Smooth muscle cell (in vitro differentiated cells): ENCODE measurements around the gene NTNG2. TPM values are rescaled to one million over a fixed set of nuclear protein-coding genes. Genes with fewer than 3 reads are reported as not detected.

Source experiments
- DNase-seq: peaks from one replicate; lab custom pipeline; 2025; ENCODE audit not compliant: unreplicated experiment; lab: John Stamatoyannopoulos, UW
- H2AFZ ChIP-seq: fragments of 200-600 bp; sonication (generic); 2 replicates; pipeline ENCODE4 v1.6.0; 2016; ENCODE audit warnings: antibody characterized with exemption, low read depth, mild to moderate bottlenecking
- H3F3A ChIP-seq: fragments of 200-600 bp; sonication (generic); 2 replicates; pipeline ENCODE4 v1.6.0; 2017; ENCODE audit warnings: antibody characterized with exemption, low read depth
- H3K27ac ChIP-seq: fragments of 200-600 bp; sonication (generic); 2 replicates; pipeline ENCODE4 v1.5.1; 2016; ENCODE audit warnings: low read depth, mild to moderate bottlenecking
- H3K27me3 ChIP-seq: fragments of 200-600 bp; sonication (generic); 2 replicates; pipeline ENCODE4 v1.6.1; 2016; ENCODE audit warnings: low read depth, mild to moderate bottlenecking
- H3K36me3 ChIP-seq: fragments of 200-600 bp; sonication (generic); 2 replicates; pipeline ENCODE4 v1.5.1; 2016; ENCODE audit warnings: low read depth
- H3K4me1 ChIP-seq: fragments of 200-600 bp; sonication (generic); 2 replicates; pipeline ENCODE4 v1.5.1; 2016; ENCODE audit warnings: low read depth
- H3K4me2 ChIP-seq: fragments of 200-600 bp; sonication (generic); 2 replicates; pipeline ENCODE4 v1.6.0; 2016; ENCODE audit warnings: mild to moderate bottlenecking
- H3K4me3 ChIP-seq: fragments of 200-600 bp; sonication (generic); 2 replicates; pipeline ENCODE4 v1.5.1; 2016; ENCODE audit warnings: mild to moderate bottlenecking
- H3K79me2 ChIP-seq: fragments of 200-600 bp; sonication (generic); 2 replicates; pipeline ENCODE4 v1.6.0; 2016; ENCODE audit warnings: low read depth, mild to moderate bottlenecking
- H3K9ac ChIP-seq: fragments of 200-600 bp; sonication (generic); 2 replicates; pipeline ENCODE4 v1.6.0; 2016; ENCODE audit warnings: low read depth
- H3K9me3 ChIP-seq: fragments of 200-600 bp; sonication (generic); replicated peaks from 2 replicates; pipeline ENCODE4 v1.5.1; 2016; ENCODE audit warnings: low read depth
- H4K20me1 ChIP-seq: fragments of 200-600 bp; sonication (generic); 2 replicates; pipeline ENCODE4 v1.6.0; 2016; ENCODE audit warnings: low read depth
- WGBS: methylation state at CpG from one replicate; pipeline ENCODE4 v1.1.7; 2016; ENCODE audit warnings: low lambda C conversion rate; 5-methylcytosine and 5-hydroxymethylcytosine counted together
- polyA plus RNA-seq: library from polyadenylated mRNA; unstranded; fragments of >200 nt; fragmentation: Nextera tagmentation; extraction: Ambion mirVana; gene quantifications from 2 replicates; pipeline ENCODE4 v1.2.1, GENCODE V29; 2016
- total RNA-seq: library from RNA; depleted of rRNA; stranded (reverse); fragments of >200 nt; gene quantifications from 2 replicates; pipeline ENCODE4 v1.2.3, GENCODE V29; 2014
- TF ChIP-seq, protein P1 (sequence below): fragments of 200-600 bp; sonication (generic); IDR thresholded peaks from 2 replicates; pipeline ENCODE4 v1.5.1; 2017; ENCODE audit warnings: borderline replicate concordance, mild to moderate bottlenecking, antibody characterized with exemption; ENCODE audit not compliant: insufficient read depth, poor library complexity, severe bottlenecking

NTNG2 gene
- total and polyA plus RNA-seq, 2 experiments from 2014 or later, result 0.36 to 1.0 TPM

DNA sequence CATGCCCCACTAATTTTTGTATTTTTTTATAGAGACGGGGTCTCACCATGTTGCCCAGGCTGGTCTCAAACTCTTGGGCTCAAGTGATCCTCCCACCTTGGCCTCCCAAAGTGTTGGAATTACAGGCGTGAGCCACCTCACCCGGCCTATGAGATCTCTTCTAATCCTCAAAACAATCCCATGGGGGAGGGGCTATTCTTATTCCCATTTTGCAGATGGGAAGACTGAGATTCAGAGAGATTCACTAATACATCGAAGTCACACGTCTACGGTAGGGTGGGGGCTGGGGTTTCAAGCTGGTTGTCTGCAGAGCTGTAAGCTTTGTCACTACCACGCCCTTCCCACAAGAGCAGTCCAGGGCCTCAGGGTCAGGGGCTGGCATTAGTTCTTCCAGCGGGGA lies 14.0 kb upstream of the NTNG2 start:
- Histone ChIP-seq H3K79me2 (no peaks in the 10 kb centered on the region), H3K4me2 (no peak overlapping the region), H3K4me3 (no peak overlapping the region), H3K36me3 (no peaks in the 10 kb centered on the region), H3K9me3 (no peaks in the 10 kb centered on the region), H3K27me3 (peaks cover 41% of the 10 kb centered on the region), H4K20me1 (no peaks in the 10 kb centered on the region), H3K9ac (no peak overlapping the region), H3K27ac (no peak overlapping the region), H2AFZ (no peak overlapping the region), H3K4me1 (no peaks in the 10 kb centered on the region), H3F3A (no peaks in the 10 kb centered on the region)
- WGBS, result 89% methylated on average over 8 of the region's 8 CpGs
- TF ChIP-seq, protein P1, sequence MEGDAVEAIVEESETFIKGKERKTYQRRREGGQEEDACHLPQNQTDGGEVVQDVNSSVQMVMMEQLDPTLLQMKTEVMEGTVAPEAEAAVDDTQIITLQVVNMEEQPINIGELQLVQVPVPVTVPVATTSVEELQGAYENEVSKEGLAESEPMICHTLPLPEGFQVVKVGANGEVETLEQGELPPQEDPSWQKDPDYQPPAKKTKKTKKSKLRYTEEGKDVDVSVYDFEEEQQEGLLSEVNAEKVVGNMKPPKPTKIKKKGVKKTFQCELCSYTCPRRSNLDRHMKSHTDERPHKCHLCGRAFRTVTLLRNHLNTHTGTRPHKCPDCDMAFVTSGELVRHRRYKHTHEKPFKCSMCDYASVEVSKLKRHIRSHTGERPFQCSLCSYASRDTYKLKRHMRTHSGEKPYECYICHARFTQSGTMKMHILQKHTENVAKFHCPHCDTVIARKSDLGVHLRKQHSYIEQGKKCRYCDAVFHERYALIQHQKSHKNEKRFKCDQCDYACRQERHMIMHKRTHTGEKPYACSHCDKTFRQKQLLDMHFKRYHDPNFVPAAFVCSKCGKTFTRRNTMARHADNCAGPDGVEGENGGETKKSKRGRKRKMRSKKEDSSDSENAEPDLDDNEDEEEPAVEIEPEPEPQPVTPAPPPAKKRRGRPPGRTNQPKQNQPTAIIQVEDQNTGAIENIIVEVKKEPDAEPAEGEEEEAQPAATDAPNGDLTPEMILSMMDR, result no peak
- DNase-seq, result no peak

DNA sequence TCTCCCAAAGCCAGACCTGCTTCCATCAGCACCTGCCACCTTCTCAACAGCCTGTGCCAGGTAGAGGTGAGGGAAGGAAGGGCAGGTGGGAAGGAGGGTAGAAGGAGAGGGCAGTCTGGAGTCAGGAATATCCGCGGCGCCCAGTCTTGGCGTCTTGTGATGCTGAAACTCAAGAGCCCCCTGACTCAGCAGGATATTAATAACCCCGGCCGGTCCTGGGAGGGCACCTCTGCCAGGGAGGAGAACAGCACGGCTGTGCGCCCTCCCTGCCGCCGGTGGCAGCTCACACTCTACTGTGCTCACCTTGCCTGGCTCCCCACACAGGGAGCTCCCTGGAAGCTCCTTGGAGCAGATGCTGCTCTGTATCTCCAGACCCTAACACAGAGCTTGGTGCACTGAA lies 11.6 kb upstream of the NTNG2 start:
- Histone ChIP-seq H3K9ac (no peak overlapping the region), H4K20me1 (no peaks in the 10 kb centered on the region), H3F3A (no peaks in the 10 kb centered on the region), H2AFZ (no peak overlapping the region), H3K9me3 (no peaks in the 10 kb centered on the region), H3K27ac (no peak overlapping the region), H3K79me2 (no peaks in the 10 kb centered on the region), H3K4me2 (no peak overlapping the region), H3K27me3 (peaks cover 37% of the 10 kb centered on the region), H3K4me3 (no peak overlapping the region), H3K4me1 (no peaks in the 10 kb centered on the region), H3K36me3 (no peaks in the 10 kb centered on the region)
- TF ChIP-seq, protein P1, result no peak
- WGBS, result 83% methylated on average over 10 of the region's 10 CpGs
- DNase-seq, result no peak

DNA sequence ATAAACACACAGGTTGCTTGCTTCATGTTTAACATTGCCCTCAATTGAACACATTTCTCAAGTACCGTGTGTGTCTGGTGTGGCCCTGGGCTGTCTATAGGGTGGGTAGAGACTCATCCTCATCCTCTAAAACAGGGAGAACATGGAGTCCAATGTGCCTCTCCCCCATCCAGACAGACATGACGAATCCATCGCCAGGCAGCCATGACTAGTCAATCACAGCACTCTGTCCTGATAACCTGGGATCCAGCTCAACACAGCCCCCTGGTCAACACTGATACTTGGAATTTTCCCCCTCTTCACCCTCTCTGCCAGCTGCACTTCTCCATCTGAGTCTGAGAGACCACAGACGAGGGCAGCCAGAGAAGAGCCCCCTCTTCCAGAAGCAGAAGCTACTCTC lies 10.7 kb upstream of the NTNG2 start:
- no peak overlapping the region for H3K4me2 ChIP-seq
- no peak for DNase-seq
- WGBS, result 89% methylated on average over 4 of the region's 4 CpGs
- H3K4me1 ChIP-seq, result no peaks in the 10 kb centered on the region
- no peaks in the 10 kb centered on the region for H3F3A ChIP-seq
- H4K20me1 ChIP-seq, result no peaks in the 10 kb centered on the region
- no peak overlapping the region for H3K4me3 ChIP-seq
- TF ChIP-seq, protein P1, result no peak
- no peak overlapping the region for H3K27ac ChIP-seq
- no peak overlapping the region for H3K9ac ChIP-seq
- no peaks in the 10 kb centered on the region for H3K79me2 ChIP-seq
- no peak overlapping the region for H2AFZ ChIP-seq
- no peaks in the 10 kb centered on the region for H3K9me3 ChIP-seq
- H3K36me3 ChIP-seq, result no peaks in the 10 kb centered on the region
- H3K27me3 ChIP-seq, result peaks cover 38% of the 10 kb centered on the region

DNA sequence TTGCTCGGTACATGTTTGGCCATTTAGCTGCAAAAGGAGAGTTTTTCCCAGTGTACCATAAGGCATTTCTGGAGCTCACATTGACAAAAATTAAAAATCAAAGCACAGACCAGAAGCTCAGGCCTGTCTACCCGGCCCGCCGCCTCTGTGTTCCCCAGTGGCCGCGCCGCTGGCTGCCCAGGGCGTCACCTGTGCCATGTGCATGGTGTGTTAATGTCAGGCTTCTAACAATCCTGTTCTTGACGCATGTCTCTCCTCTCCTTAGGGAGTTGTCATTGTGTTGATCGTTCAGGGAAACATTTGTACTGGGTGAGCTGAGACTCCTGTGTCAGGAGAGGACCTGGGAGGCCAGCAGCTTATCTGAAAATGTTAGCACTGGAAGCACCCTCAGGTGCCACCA lies 9.6 kb upstream of the NTNG2 start:
- WGBS, result 91% methylated on average over 10 of the region's 10 CpGs
- DNase-seq, result no peak
- Histone ChIP-seq H3K9me3 (no peaks in the 10 kb centered on the region), H3K27me3 (peaks cover 44% of the 10 kb centered on the region), H4K20me1 (no peaks in the 10 kb centered on the region), H3K36me3 (no peaks in the 10 kb centered on the region), H2AFZ (no peak overlapping the region), H3K79me2 (no peaks in the 10 kb centered on the region), H3K4me1 (no peaks in the 10 kb centered on the region), H3F3A (no peaks in the 10 kb centered on the region), H3K4me3 (no peak overlapping the region), H3K4me2 (no peak overlapping the region), H3K27ac (no peak overlapping the region), H3K9ac (no peak overlapping the region)
- TF ChIP-seq, protein P1, result no peak
